HG03520 (cell line): ENCODE data around the gene CCDC82.

ENCODE experiments used
- ATAC-seq: cut with Tn5 transposase; IDR thresholded peaks from one replicate; pipeline ENCODE4 v1.9.1; 2021; ENCODE audit warnings: mild to moderate bottlenecking, moderate library complexity; ENCODE audit not compliant: unreplicated experiment

The CCDC82 gene

GRCh38 chr11:96329855-96330510, 59.7 kb downstream of the CCDC82 start:
- ATAC-seq, result no peak

GRCh38 chr11:96329419-96329818, 60.3 kb downstream of the CCDC82 start:
- no peak for ATAC-seq

- no peak for ATAC-seq
Measured at GRCh38 chr11:96328395-96329010, 61.2 kb downstream of the CCDC82 start.

- no peak for ATAC-seq
Measured at GRCh38 chr11:96326959-96327358, 62.8 kb downstream of the CCDC82 start.

- ATAC-seq, result no peak
Measured at GRCh38 chr11:96324912-96325311, 64.8 kb downstream of the CCDC82 start.

- ATAC-seq, result no peak
Measured at GRCh38 chr11:96323642-96323985, 66.1 kb downstream of the CCDC82 start.

- ATAC-seq, result no peak
Measured at GRCh38 chr11:96322775-96323641, 66.7 kb downstream of the CCDC82 start.

GRCh38 chr11:96321091-96321490, 68.6 kb downstream of the CCDC82 start:
- ATAC-seq, result no peak

GRCh38 chr11:96319898-96320656, 69.6 kb downstream of the CCDC82 start:
- ATAC-seq, result no peak

GRCh38 chr11:96318850-96319249, 70.9 kb downstream of the CCDC82 start:
- no peak for ATAC-seq

GRCh38 chr11:96318399-96318798, 71.3 kb downstream of the CCDC82 start:
- no peak for ATAC-seq

GRCh38 chr11:96317985-96318384, 71.7 kb downstream of the CCDC82 start:
- ATAC-seq, result no peak

GRCh38 chr11:96317571-96317970, 72.1 kb downstream of the CCDC82 start:
- no peak for ATAC-seq

- no peak for ATAC-seq
Measured at GRCh38 chr11:96316869-96317268, 72.8 kb downstream of the CCDC82 start.

- ATAC-seq, result no peak
Measured at GRCh38 chr11:96315476-96315875, 74.2 kb downstream of the CCDC82 start.

GRCh38 chr11:96314326-96315020, 75.2 kb downstream of the CCDC82 start:
- no peak for ATAC-seq

- ATAC-seq, result no peak
Measured at GRCh38 chr11:96313163-96313562, 76.5 kb downstream of the CCDC82 start.

- ATAC-seq, result no peak
Measured at GRCh38 chr11:96311120-96311568, 78.6 kb downstream of the CCDC82 start.

- no peak for ATAC-seq
Measured at GRCh38 chr11:96310236-96310635, 79.5 kb downstream of the CCDC82 start.

- no peak for ATAC-seq
Measured at GRCh38 chr11:96309643-96310017, 80.1 kb downstream of the CCDC82 start.
